WTC11 (cell line): ENCODE measurements around the gene OPCML.

Experiments
- IRF2 ChIP-seq: sonication (generic); formaldehyde crosslinking; IDR thresholded peaks from 2 replicates; pipeline ENCODE4 v1.8.0; 2022; ENCODE audit warnings: low read depth, missing genetic modification reagents, borderline replicate concordance
- ZSCAN18 ChIP-seq: fragments of 250-450 bp; sonication (Bioruptor Pico); IDR thresholded peaks from 2 replicates; pipeline ENCODE4 v2.1.2; 2022; ENCODE audit warnings: mild to moderate bottlenecking, moderate library complexity

GRCh38 chr11:132838627-132839026 lies 693.7 kb downstream of the OPCML start:
- TF ChIP-seq IRF2 (CRISPR knock-in tag) = no peak
- no peak for TF ChIP-seq ZSCAN18 (CRISPR knock-in tag)
